Keratinocyte (primary cell): Measurements from ENCODE around the gene TMEM151A. TPM values are rescaled to one million over a fixed set of nuclear protein-coding genes. Genes with fewer than 3 reads are reported as not detected.

ENCODE experiments used
- DNase-seq: peaks from one replicate; pipeline ENCODE4 v3.0.0-alpha.2; 2011; ENCODE audit warnings: low read depth, missing footprints, low spot score
- FAIRE-seq: peaks from 2 replicates; lab custom pipeline; 2011; peaks lifted over from hg19 to GRCh38; lab: Jason Lieb, UNC
- H2AFZ ChIP-seq: 2 replicates; pipeline ENCODE4 v1.6.0; 2012; ENCODE audit warnings: low read length, control low read depth, inconsistent platforms; ENCODE audit not compliant: control insufficient read depth
- H3K27ac ChIP-seq: 2 replicates; pipeline ENCODE4 v1.5.1; 2011; ENCODE audit warnings: low read length; ENCODE audit not compliant: control insufficient read depth, insufficient read depth
- H3K27me3 ChIP-seq: 3 replicates; pipeline ENCODE4 v1.6.0; 2011; ENCODE audit warnings: low read length; ENCODE audit not compliant: control insufficient read depth, insufficient read depth; ENCODE audit errors: extremely low read depth
- H3K36me3 ChIP-seq, 2 experiments: 2 replicates in 1 of 2; 3 replicates in 1 of 2; pipeline ENCODE4 v1.5.1; 2011; ENCODE audit warnings: low read length in 2 of 2, mild to moderate bottlenecking in 1 of 2; ENCODE audit not compliant: control insufficient read depth in 2 of 2, insufficient read depth in 2 of 2; ENCODE audit errors: extremely low read depth in 1 of 2
- H3K4me1 ChIP-seq: 3 replicates; pipeline ENCODE4 v1.5.1; 2011; ENCODE audit warnings: low read length; ENCODE audit not compliant: control insufficient read depth, insufficient read depth; ENCODE audit errors: extremely low read depth
- H3K4me2 ChIP-seq: 3 replicates; pipeline ENCODE4 v1.6.0; 2011; ENCODE audit warnings: low read depth, low read length; ENCODE audit not compliant: control insufficient read depth, insufficient read depth; ENCODE audit errors: extremely low read depth
- H3K4me3 ChIP-seq, 3 experiments: fragments of 200-600 bp in 1 of 3; sonication (generic) in 1 of 3; 2 replicates in 2 of 3; 3 replicates in 1 of 3; pipeline ENCODE4 v1.5.1; 2011 to 2016; ENCODE audit warnings: low read length in 3 of 3, mild to moderate bottlenecking in 3 of 3, control low read depth in 2 of 3, inconsistent platforms in 1 of 3, low read depth in 1 of 3, mixed read lengths in 1 of 3, mixed run types in 1 of 3, moderate library complexity in 1 of 3; ENCODE audit not compliant: control insufficient read depth in 2 of 3, insufficient read depth in 2 of 3; ENCODE audit errors: extremely low read depth in 1 of 3
- H3K79me2 ChIP-seq: 2 replicates; pipeline ENCODE4 v1.6.0; 2012; ENCODE audit warnings: low read length; ENCODE audit not compliant: control insufficient read depth, insufficient read depth
- H3K9ac ChIP-seq: 3 replicates; pipeline ENCODE4 v1.6.0; 2011; ENCODE audit warnings: low read length; ENCODE audit not compliant: control insufficient read depth, insufficient read depth; ENCODE audit errors: extremely low read depth
- H3K9me1 ChIP-seq: 3 replicates; pipeline ENCODE4 v1.6.0; 2011; ENCODE audit warnings: low read length; ENCODE audit not compliant: control insufficient read depth, insufficient read depth; ENCODE audit errors: extremely low read depth
- H3K9me3 ChIP-seq: 2 replicates; pipeline ENCODE4 v1.5.1; 2012; ENCODE audit warnings: low read depth, low read length; ENCODE audit not compliant: control insufficient read depth
- H4K20me1 ChIP-seq: 3 replicates; pipeline ENCODE4 v1.6.0; 2011; ENCODE audit warnings: low read length; ENCODE audit not compliant: control insufficient read depth, insufficient read depth; ENCODE audit errors: extremely low read depth
- CTCF ChIP-seq, 3 experiments: IDR thresholded peaks in 1 of 3; conservative IDR thresholded peaks in 1 of 3; optimal IDR thresholded peaks in 1 of 3; 2 replicates in 2 of 3; 3 replicates in 1 of 3; pipeline versions ENCODE3 to v1.5.1; 2011; ENCODE audit warnings: low read length in 3 of 3, mild to moderate bottlenecking in 3 of 3, moderate library complexity in 2 of 3, control low read depth in 1 of 3, inconsistent platforms in 1 of 3; ENCODE audit not compliant: insufficient read depth in 2 of 3; ENCODE audit errors: extremely low read depth in 1 of 3
- EZH2 ChIP-seq: IDR thresholded peaks from one replicate; pipeline ENCODE4 v1.6.1; 2012; ENCODE audit warnings: inconsistent platforms, mild to moderate bottlenecking, low read length, moderate library complexity
- dilution Hi-C: fragments of 300-500 bp; cut with MboI; formaldehyde crosslinking; loops from one replicate; pipeline ENCODE4 v1.7.0; 2020; ENCODE audit warnings: low sequenced_read_pairs; ENCODE audit not compliant: extremely low pct_ligation_motif_present
- polyA plus RNA-seq, 5 experiments: library from polyadenylated mRNA; depleted of rRNA in 3 of 5; stranded (reverse) in 3 of 5; stranded (forward) in 1 of 5; unstranded in 1 of 5; fragments of >200 nt; gene quantifications; 1 replicate in 1 of 5; 2 replicates in 3 of 5; 3 replicates in 1 of 5; pipeline versions ENCODE4 v1.2.1 to v1.2.3, GENCODE V29; 2011 to 2012; ENCODE audit warnings: missing spikeins in 2 of 5, low read depth in 1 of 5, low replicate concordance in 1 of 5

The TMEM151A gene
- polyA plus RNA-seq, 1 donor (not counting 4 experiments of a cell fraction or from before 2014, with no cell fraction given) = not detected

GRCh38 chr11:66345316-66345649 lies 53.6 kb downstream of the TMEM151A start:
- H3K9ac ChIP-seq = peak overlapping the region; percentile 89
- peaks cover 12 to 13% of the 10 kb centered on the region in 2 experiments for H3K36me3 ChIP-seq
- no peaks in the 10 kb centered on the region for H4K20me1 ChIP-seq
- peak overlapping the region; percentile 70 to 95 (median 91) for H3K4me3 ChIP-seq
- H3K9me3 ChIP-seq = no peaks in the 10 kb centered on the region
- no peaks in the 10 kb centered on the region for H3K27me3 ChIP-seq
- no peak for FAIRE-seq
- no peaks in the 10 kb centered on the region for H3K9me1 ChIP-seq
- peak overlapping the region; percentile 79 for H3K27ac ChIP-seq
- peak overlapping the region; percentile 86 for H2AFZ ChIP-seq
- dilution Hi-C loops = no loop called here
- peak overlapping the region; percentile 96 for H3K4me2 ChIP-seq
- H3K4me1 ChIP-seq = peaks cover 31% of the 10 kb centered on the region
- H3K79me2 ChIP-seq = peaks cover 33% of the 10 kb centered on the region
- DNase-seq = no peak
- TF ChIP-seq CTCF (optimal IDR thresholded peaks at IDR 0.05 in 1 of 3, IDR thresholded peaks at IDR 0.05 in 1 of 3, conservative IDR thresholded peaks at IDR 0.05 in 1 of 3; ENCODE audit: extremely low read depth in 1 of 3, insufficient read depth in 2 of 3, low read length in 3 of 3) (no peak), EZH2 (no peak)

Other genes starting within 250 kb of the TMEM151A start
- gene GAL3ST3, start 242.7 kb upstream of the TMEM151A start, polyA plus RNA-seq = not detected in 3 replicates
- gene SF3B2, start 239.5 kb upstream of the TMEM151A start, polyA plus RNA-seq = 41.9 to 121 TPM (median 73.0 TPM) in 3 replicates
- gene PACS1, start 221.6 kb upstream of the TMEM151A start, polyA plus RNA-seq = 10.0 to 28.4 TPM (median 14.9 TPM) in 3 replicates
- 9.3 to 19.1 TPM (median 14.1 TPM) in 3 replicates for gene KLC2, start 34.2 kb upstream of the TMEM151A start, polyA plus RNA-seq
- gene RAB1B, start 23.3 kb upstream of the TMEM151A start, polyA plus RNA-seq = 133 to 213 TPM (median 187 TPM) in 3 replicates
- 0.17 to 0.25 TPM (median 0.18 TPM) in 3 replicates for gene CNIH2, start 13.7 kb upstream of the TMEM151A start, polyA plus RNA-seq
- gene YIF1A, start 2.8 kb upstream of the TMEM151A start, polyA plus RNA-seq = 80.3 to 157 TPM (median 87.5 TPM) in 3 replicates
- gene CD248, start 25.1 kb downstream of the TMEM151A start, polyA plus RNA-seq = 0.02 to 0.40 TPM (median 0.12 TPM) in 3 replicates
- gene RIN1, start 44.5 kb downstream of the TMEM151A start, polyA plus RNA-seq = 10.6 to 18.6 TPM (median 16.1 TPM) in 3 replicates
- gene BRMS1, start 53.2 kb downstream of the TMEM151A start, polyA plus RNA-seq = 61.4 to 65.8 TPM (median 64.8 TPM) in 3 replicates
- gene B4GAT1, start 55.7 kb downstream of the TMEM151A start, polyA plus RNA-seq = 5.2 to 6.0 TPM (median 5.7 TPM) in 3 replicates
- 1.3 to 2.7 TPM (median 1.7 TPM) in 3 replicates for gene SLC29A2, start 79.9 kb downstream of the TMEM151A start, polyA plus RNA-seq
- 0.03 TPM in 1 of 3 replicates, not detected in the others for gene NPAS4, start 129.1 kb downstream of the TMEM151A start, polyA plus RNA-seq
- gene MRPL11, start 147.0 kb downstream of the TMEM151A start, polyA plus RNA-seq = 31.1 to 51.7 TPM (median 43.9 TPM) in 3 replicates
- 2.1 to 3.2 TPM (median 2.8 TPM) in 3 replicates for gene PELI3, start 175.0 kb downstream of the TMEM151A start, polyA plus RNA-seq
- 57.9 to 75.1 TPM (median 64.5 TPM) in 3 replicates for gene DPP3, start 188.5 kb downstream of the TMEM151A start, polyA plus RNA-seq
- 11.7 to 14.6 TPM (median 14.6 TPM) in 3 replicates for gene BBS1, start 218.7 kb downstream of the TMEM151A start, polyA plus RNA-seq